ENCODE data around the gene NKD2. TPM values are rescaled to one million over a fixed set of nuclear protein-coding genes. Genes with fewer than 3 reads are reported as not detected.
"Not testable (repeated sequence)": the region's sequence is repeated elsewhere in the genome, so short reads cannot be mapped to it uniquely, and the experiment has no call there.

Gene NKD2
- total RNA-seq, 2 experiments from 2014 or later = 1.4 to 2.5 TPM

GRCh38 chr5:1056611-1057484, 48.2 kb downstream of the NKD2 start:
- intact Hi-C loops (cut with micrococcal nuclease) = no loop called here
- Mint-ChIP-seq H3K4me3 (no peak overlapping the region), H3K27ac (no peak overlapping the region), H3K27me3 (ENCODE audit: low read depth) (no peaks in the 10 kb centered on the region), H3K9me3 (no peaks in the 10 kb centered on the region), H3K36me3 (ENCODE audit: low read depth) (peaks cover 2% of the 10 kb centered on the region), H3K4me1 (ENCODE audit: low read depth) (no peaks in the 10 kb centered on the region)
- no peak for DNase-seq
- CTCF ChIA-PET = no interaction called here

GRCh38 chr5:1057485-1058082, 49.0 kb downstream of the NKD2 start:
- Mint-ChIP-seq H3K9me3 (no peaks in the 10 kb centered on the region), H3K27ac (no peak overlapping the region), H3K27me3 (ENCODE audit: low read depth) (no peaks in the 10 kb centered on the region), H3K4me1 (ENCODE audit: low read depth) (no peaks in the 10 kb centered on the region), H3K4me3 (no peak overlapping the region), H3K36me3 (ENCODE audit: low read depth) (no peaks in the 10 kb centered on the region)
- no peak for DNase-seq
- intact Hi-C loops (cut with micrococcal nuclease) = no loop called here
- CTCF ChIA-PET = no interaction called here

- DNase-seq = no peak
- H3K4me1 Mint-ChIP-seq (ENCODE audit: low read depth) = no peaks in the 10 kb centered on the region
- no peak overlapping the region for H3K4me3 Mint-ChIP-seq
- H3K36me3 Mint-ChIP-seq (ENCODE audit: low read depth) = no peaks in the 10 kb centered on the region
- no peaks in the 10 kb centered on the region for H3K9me3 Mint-ChIP-seq
- CTCF ChIA-PET = no interaction called here
- H3K27me3 Mint-ChIP-seq (ENCODE audit: low read depth) = no peaks in the 10 kb centered on the region
- intact Hi-C loops (cut with micrococcal nuclease) = no loop called here
- no peak overlapping the region for H3K27ac Mint-ChIP-seq
Measured at GRCh38 chr5:1058083-1058945, 49.7 kb downstream of the NKD2 start.

DNA sequence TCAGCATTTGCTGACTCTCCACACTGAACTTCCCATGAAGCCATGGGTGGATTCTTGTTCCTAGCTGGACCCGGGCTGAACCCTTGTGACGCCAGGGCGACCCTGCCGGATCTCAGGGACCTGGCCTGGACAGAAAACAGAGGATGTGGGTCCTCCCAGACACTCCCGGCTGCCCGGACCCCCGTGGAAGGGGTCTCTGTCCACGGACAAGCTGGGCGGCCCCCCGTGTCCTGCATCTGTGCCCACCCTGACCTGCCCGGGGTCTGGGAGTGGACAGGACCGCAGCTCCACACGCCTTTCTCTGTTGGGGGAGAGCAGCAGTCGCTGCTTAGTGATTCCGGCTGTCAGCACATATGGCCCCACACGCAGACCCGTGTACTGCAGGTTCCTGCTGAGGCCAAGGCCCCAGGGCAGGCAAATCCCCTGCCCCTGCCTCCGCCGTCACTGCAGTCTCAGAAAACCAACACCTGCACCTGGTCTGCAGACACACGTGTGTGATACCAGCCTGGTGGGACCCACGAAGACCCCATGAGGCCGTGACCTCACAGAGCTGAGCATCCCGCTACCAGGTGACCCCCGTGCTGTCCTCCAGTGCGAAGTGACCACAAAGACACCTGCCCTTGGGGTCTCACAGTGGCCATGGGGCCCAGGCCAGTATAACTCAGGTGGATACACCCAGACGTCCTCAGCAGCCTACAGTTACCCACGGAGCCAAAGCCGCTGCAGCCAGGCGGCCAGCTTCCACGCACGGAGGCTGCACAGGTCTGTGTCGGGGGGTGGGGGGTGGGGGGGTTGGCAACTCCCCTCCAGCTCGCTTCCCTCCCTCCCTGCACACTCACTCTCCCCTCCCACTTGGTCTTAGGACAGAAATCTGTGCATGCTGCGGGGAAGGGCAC, 50.6 kb downstream of the NKD2 start:
- no peak for DNase-seq
- no peaks in the 10 kb centered on the region for H3K27me3 Mint-ChIP-seq (ENCODE audit: low read depth)
- H3K27ac Mint-ChIP-seq = no peak overlapping the region
- H3K4me1 Mint-ChIP-seq (ENCODE audit: low read depth) = no peaks in the 10 kb centered on the region
- intact Hi-C loops (cut with micrococcal nuclease) = no loop called here
- no peaks in the 10 kb centered on the region for H3K9me3 Mint-ChIP-seq
- H3K4me3 Mint-ChIP-seq = no peak overlapping the region
- CTCF ChIA-PET = interaction anchor here (0.6 kb wide), 1 partner anchor 171 kb away, joined by 3 read pairs; no protein-coding TSS in a partner anchor
- no peaks in the 10 kb centered on the region for H3K36me3 Mint-ChIP-seq (ENCODE audit: low read depth)

GRCh38 chr5:1059884-1060263, 51.3 kb downstream of the NKD2 start:
- intact Hi-C loops (cut with micrococcal nuclease) = no loop called here
- Mint-ChIP-seq H3K9me3 (no peaks in the 10 kb centered on the region), H3K4me1 (ENCODE audit: low read depth) (no peaks in the 10 kb centered on the region), H3K4me3 (no peak overlapping the region), H3K36me3 (ENCODE audit: low read depth) (no peaks in the 10 kb centered on the region), H3K27me3 (ENCODE audit: low read depth) (no peaks in the 10 kb centered on the region), H3K27ac (no peak overlapping the region)
- DNase-seq = no peak
- CTCF ChIA-PET = interaction anchor here (0.6 kb wide), 1 partner anchor 171 kb away, joined by 3 read pairs; no protein-coding TSS in a partner anchor

DNA sequence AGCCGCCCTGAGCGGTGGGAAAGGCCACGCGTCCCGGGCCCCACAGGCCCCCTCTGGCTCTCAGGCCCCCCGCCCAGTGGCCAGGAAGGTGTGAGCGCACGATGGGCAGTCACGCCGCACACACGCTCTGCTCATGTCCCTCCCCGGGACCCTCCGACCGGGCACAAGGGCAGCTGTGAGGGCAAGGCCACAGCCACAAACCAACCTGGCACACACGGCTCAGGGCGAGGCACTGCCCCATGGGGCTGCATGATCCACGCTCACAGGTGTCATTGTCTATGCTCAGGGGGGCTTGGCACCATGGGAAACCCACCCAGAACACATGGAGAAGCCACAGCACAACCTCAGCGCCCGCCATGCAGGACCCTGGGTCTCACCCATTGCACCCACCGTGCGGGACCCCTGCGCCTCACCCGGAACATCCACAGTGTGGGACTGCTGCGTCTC, 52.0 kb downstream of the NKD2 start:
- no peaks in the 10 kb centered on the region for H3K27me3 Mint-ChIP-seq (ENCODE audit: low read depth)

GRCh38 chr5:1061292-1061691, 52.7 kb downstream of the NKD2 start:
- CTCF ChIA-PET = not testable (repeated sequence)

More for the DNA sequence above, 52.0 kb downstream of the NKD2 start:
- Mint-ChIP-seq H3K9me3 (no peaks in the 10 kb centered on the region), H3K36me3 (ENCODE audit: low read depth) (no peaks in the 10 kb centered on the region), H3K27ac (no peak overlapping the region), H3K4me3 (no peak overlapping the region), H3K4me1 (ENCODE audit: low read depth) (no peaks in the 10 kb centered on the region)
- CTCF ChIA-PET = no interaction called here
- intact Hi-C loops (cut with micrococcal nuclease) = no loop called here
- no peak for DNase-seq

GRCh38 chr5:1061916-1062315, 53.3 kb downstream of the NKD2 start:
- intact Hi-C loops (cut with micrococcal nuclease) = no loop called here
- Mint-ChIP-seq H3K27me3 (ENCODE audit: low read depth) (no peaks in the 10 kb centered on the region), H3K4me3 (no peak overlapping the region), H3K4me1 (ENCODE audit: low read depth) (no peaks in the 10 kb centered on the region), H3K9me3 (no peaks in the 10 kb centered on the region), H3K36me3 (ENCODE audit: low read depth) (no peaks in the 10 kb centered on the region), H3K27ac (no peak overlapping the region)
- CTCF ChIA-PET = no interaction called here
- no peak for DNase-seq

More at GRCh38 chr5:1061292-1061691, 52.7 kb downstream of the NKD2 start:
- DNase-seq; intact Hi-C loops (cut with micrococcal nuclease); H3K27me3 Mint-ChIP-seq (ENCODE audit: low read depth); H3K36me3 Mint-ChIP-seq (ENCODE audit: low read depth); H3K4me3 Mint-ChIP-seq; H3K4me1 Mint-ChIP-seq (ENCODE audit: low read depth); H3K9me3 Mint-ChIP-seq; H3K27ac Mint-ChIP-seq: not testable (repeated sequence)

DNA sequence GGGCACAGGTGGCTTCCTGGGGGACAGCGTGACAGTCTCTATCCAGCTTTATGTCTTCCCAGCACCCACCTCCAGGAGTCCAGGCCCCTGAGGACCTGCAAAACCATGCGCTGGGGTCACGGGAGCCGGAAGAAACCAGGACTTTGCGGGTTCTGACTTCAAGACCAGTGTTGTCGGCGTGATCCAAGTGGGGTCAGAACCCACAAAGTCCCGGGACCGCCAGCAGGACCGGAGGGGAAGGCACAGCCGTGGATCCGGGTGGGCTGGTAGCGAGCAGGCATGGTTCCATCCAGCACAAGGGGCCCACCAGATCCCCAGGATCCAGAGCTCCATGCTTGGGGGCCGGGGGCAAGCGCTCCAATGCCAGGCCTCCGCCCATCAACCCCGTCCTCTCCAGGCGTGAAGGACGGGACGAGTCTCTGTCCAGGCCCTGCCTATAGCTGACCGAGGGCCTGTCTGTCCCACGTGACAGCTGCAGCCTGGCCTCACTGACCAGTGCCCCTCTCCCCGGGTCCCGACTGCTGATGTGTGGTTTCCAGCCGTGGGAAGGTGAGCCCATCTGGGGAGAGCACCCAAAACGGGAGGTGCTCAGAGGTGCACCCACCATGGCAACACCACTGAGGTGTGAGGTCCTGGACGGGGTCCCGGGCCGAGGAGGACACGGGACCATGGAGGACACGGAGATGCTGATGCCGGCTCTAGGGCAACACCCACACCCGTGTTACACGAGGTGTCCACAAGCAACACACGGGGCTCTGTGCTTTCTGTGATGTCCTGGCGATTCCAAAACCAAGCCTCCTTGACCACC, 54.4 kb downstream of the NKD2 start:
- intact Hi-C loops (cut with micrococcal nuclease) = no loop called here
- Mint-ChIP-seq H3K4me1 (ENCODE audit: low read depth) (no peaks in the 10 kb centered on the region), H3K27ac (no peak overlapping the region), H3K9me3 (no peaks in the 10 kb centered on the region), H3K36me3 (ENCODE audit: low read depth) (no peaks in the 10 kb centered on the region), H3K4me3 (no peak overlapping the region), H3K27me3 (ENCODE audit: low read depth) (no peaks in the 10 kb centered on the region)
- CTCF ChIA-PET = no interaction called here
- no peak for DNase-seq

DNA sequence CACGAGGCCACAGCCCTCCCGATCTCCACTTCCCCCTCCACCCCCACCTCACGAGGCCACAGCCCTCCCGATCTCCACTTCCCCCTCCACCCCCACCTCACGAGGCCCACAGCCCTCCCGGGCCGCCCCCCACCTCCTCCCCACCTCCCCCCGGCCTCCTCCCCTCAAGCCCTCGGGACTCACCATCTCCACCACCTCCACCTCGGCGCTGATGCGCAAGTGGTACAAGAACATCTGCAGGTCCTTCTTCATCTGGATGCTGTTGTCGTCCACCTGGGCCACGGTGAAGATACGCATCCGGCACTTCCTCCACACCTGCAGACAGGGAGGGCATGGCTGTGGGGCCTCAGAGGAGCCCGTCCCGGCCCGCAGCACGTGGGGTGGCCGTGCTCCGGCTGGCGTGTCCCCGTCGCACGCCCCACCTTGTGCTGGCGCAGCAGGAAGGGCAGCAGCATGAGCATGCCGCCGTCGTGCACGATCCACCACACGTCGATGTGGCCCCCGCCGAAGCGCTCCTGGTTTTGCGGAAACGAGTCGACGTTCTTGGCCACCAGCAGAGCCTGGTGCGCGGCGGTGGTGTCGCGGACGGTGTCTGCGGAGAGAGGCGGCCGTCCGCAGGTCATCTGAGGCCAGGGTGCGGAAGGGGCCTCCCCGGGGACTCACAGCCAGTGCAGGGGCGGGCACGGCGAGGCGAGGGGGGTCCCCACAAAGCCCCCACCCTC, 55.2 kb downstream of the NKD2 start:
- Mint-ChIP-seq H3K27me3 (ENCODE audit: low read depth) (no peaks in the 10 kb centered on the region), H3K36me3 (ENCODE audit: low read depth) (no peaks in the 10 kb centered on the region), H3K9me3 (no peaks in the 10 kb centered on the region), H3K27ac (no peak overlapping the region), H3K4me1 (ENCODE audit: low read depth) (no peaks in the 10 kb centered on the region), H3K4me3 (no peak overlapping the region)
- CTCF ChIA-PET = no interaction called here
- intact Hi-C loops (cut with micrococcal nuclease) = no loop called here
- DNase-seq = no peak
